Thoracic aorta (tissue), 2 donors: ENCODE results near the gene PTPRG. TPM values are rescaled to one million over a fixed set of nuclear protein-coding genes. Genes with fewer than 3 reads are reported as not detected.

Experiments used
- ATAC-seq: fragments of 150-250 bp; one replicate; pipeline ENCODE4 v1.8.0; 2017; ENCODE audit warnings: low read depth; ENCODE audit not compliant: insufficient number of reproducible peaks, low FRiP score
- DNase-seq: peaks from one replicate; pipeline ENCODE4 v3.0.0-alpha.2; 2020; ENCODE audit warnings: low spot score
- H3K27ac ChIP-seq, 2 donors: fragments of 200-600 bp; sonication (generic); 1 replicate in 1 of 2; 2 replicates in 1 of 2; pipeline ENCODE4 v1.5.1; 2016; ENCODE audit warnings: mild to moderate bottlenecking in 2 of 2, moderate library complexity in 2 of 2
- H3K27me3 ChIP-seq: fragments of 200-600 bp; sonication (generic); replicated peaks from 2 replicates; pipeline ENCODE4 v1.6.0; 2016; ENCODE audit warnings: mild to moderate bottlenecking; ENCODE audit not compliant: insufficient read depth
- H3K36me3 ChIP-seq: fragments of 200-600 bp; sonication (generic); one replicate; pipeline ENCODE4 v1.5.1; 2016
- H3K4me1 ChIP-seq, 2 donors: fragments of 200-600 bp; sonication (generic); 1 replicate in 1 of 2; 2 replicates in 1 of 2; pipeline versions ENCODE4 v1.5.1 to v1.6.0; 2016; ENCODE audit warnings: low read depth in 2 of 2, mild to moderate bottlenecking in 1 of 2; ENCODE audit not compliant: control insufficient read depth in 1 of 2
- H3K4me3 ChIP-seq: fragments of 200-600 bp; sonication (generic); 2 replicates; pipeline ENCODE4 v1.5.1; 2016; ENCODE audit warnings: mild to moderate bottlenecking
- H3K9me3 ChIP-seq: fragments of 200-600 bp; sonication (generic); 2 replicates; pipeline ENCODE4 v1.5.1; 2016
- CTCF ChIP-seq: fragments of 200-600 bp; sonication (generic); IDR thresholded peaks from one replicate; pipeline ENCODE4 v1.5.1; 2019; ENCODE audit warnings: antibody characterized with exemption
- total RNA-seq, 2 donors: library from RNA; depleted of rRNA; stranded (reverse); fragments of >200 nt; gene quantifications; one replicate each; pipeline versions ENCODE4 v1.1.0 to v1.2.3, GENCODE V29; 2016

The PTPRG gene
- total RNA-seq, 2 donors from 2014 or later = 154 to 208 TPM

DNA sequence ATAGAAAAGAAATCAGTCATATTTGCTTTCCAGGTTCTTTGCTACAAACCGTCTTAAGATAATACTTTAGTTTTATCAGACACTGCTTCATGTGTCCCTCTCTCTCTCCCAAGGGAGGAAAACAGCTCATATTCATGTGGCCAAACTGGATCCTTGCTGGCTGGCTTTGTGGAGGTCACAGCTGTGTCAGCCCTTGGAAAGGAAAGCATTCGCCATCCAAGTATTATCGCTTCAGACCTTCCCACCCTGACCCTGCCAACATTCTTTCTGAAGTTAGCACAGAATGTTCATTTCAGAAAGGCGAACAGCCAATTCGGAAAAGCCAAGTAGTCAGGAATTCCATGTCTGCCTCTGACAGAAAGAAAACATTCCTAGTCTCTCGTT, 598.3 kb downstream of the PTPRG start:
- no peak overlapping the region for H3K4me3 ChIP-seq
- TF ChIP-seq CTCF = no peak
- H3K27me3 ChIP-seq = no peaks in the 10 kb centered on the region
- peak; percentile 60 for DNase-seq
- no peaks in the 10 kb centered on the region for H3K36me3 ChIP-seq
- peak overlapping the region; percentile 90 for H3K27ac ChIP-seq
- peak; percentile 94 for ATAC-seq
- H3K9me3 ChIP-seq = no peaks in the 10 kb centered on the region
- peaks cover 49 to 96% of the 10 kb centered on the region in 2 donors for H3K4me1 ChIP-seq

DNA sequence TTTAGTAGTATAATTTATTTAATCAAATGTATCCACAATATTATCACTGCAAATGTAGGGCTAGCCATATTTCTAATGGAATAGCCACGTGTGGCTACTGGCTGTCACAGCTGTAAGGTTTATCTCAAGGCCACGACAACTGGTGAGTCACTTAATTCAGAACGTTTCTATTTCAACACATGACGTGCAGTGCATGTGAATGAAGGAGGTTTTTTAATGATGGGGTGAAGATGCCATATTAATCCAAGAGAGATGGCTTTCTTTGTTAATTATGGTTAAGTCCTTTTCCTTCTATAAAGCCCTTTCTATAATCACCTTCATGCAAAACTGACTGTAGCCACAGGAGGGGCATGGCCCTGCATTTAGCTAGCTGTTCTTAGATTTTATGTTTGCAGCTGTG, 600.0 kb downstream of the PTPRG start:
- Histone ChIP-seq H3K27me3 (no peaks in the 10 kb centered on the region), H3K4me1 (peaks cover 50 to 93% of the 10 kb centered on the region in 2 donors), H3K4me3 (no peak overlapping the region), H3K27ac (peak overlapping the region; percentile 90), H3K9me3 (no peaks in the 10 kb centered on the region), H3K36me3 (no peaks in the 10 kb centered on the region)
- no peak for TF ChIP-seq CTCF
- ATAC-seq = no peak
- no peak for DNase-seq

- no peak for DNase-seq
- no peak for ATAC-seq
- peak overlapping the region in 1 of 2 donors; percentile 90 for H3K27ac ChIP-seq
- no peaks in the 10 kb centered on the region for H3K27me3 ChIP-seq
- H3K36me3 ChIP-seq = no peaks in the 10 kb centered on the region
- no peak for TF ChIP-seq CTCF
- no peak overlapping the region for H3K4me3 ChIP-seq
- peaks cover 36 to 85% of the 10 kb centered on the region in 2 donors for H3K4me1 ChIP-seq
- H3K9me3 ChIP-seq = no peaks in the 10 kb centered on the region
Observed at GRCh38 chr3:62164196-62164595, 602.8 kb downstream of the PTPRG start.

GRCh38 chr3:62164746-62165145, 603.4 kb downstream of the PTPRG start:
- TF ChIP-seq CTCF = no peak

DNA sequence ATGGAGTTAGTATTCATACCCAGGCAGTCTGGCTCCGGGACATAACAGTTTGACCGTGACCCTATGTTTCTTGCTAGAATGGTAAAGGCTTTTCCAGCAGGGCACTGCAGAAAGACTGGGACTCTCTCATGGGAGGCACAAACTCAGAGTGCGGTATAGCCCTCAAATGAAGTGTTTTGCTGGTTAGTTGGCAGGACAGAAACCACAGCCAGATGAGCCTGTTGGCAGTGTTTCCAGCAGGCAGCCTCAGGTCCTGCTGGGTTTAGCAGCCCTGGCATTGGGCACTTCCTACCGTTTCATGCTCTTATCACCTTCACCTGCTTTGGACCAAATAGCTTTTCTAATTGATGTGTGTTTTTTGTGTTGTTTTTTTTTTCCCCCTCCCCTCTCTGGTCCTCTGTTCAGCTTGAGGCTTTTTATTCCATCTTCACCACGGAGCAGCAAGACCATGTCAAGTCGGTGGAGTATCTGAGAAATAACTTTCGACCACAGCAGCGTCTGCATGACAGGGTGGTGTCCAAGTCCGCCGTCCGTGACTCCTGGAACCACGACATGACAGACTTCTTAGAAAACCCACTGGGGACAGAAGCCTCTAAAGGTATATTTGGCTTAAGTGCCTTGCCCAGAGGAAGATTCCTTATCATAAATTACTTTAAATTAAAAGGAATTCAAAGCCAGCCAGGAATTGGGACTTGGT, 606.3 kb downstream of the PTPRG start:
- H3K36me3 ChIP-seq = no peaks in the 10 kb centered on the region
- no peak overlapping the region for H3K4me3 ChIP-seq
- H3K4me1 ChIP-seq = peaks cover 13 to 65% of the 10 kb centered on the region in 2 donors
- DNase-seq (no peak), ATAC-seq (no peak)
- no peak for TF ChIP-seq CTCF
- no peak overlapping the region for H3K27ac ChIP-seq
- H3K27me3 ChIP-seq = no peaks in the 10 kb centered on the region
- no peaks in the 10 kb centered on the region for H3K9me3 ChIP-seq

More at GRCh38 chr3:62164746-62165145, 603.4 kb downstream of the PTPRG start:
- no peaks in the 10 kb centered on the region for H3K27me3 ChIP-seq
- no peak overlapping the region for H3K4me3 ChIP-seq
- no peaks in the 10 kb centered on the region for H3K36me3 ChIP-seq
- ATAC-seq = no peak
- H3K4me1 ChIP-seq = peaks cover 34 to 84% of the 10 kb centered on the region in 2 donors
- H3K9me3 ChIP-seq = no peaks in the 10 kb centered on the region
- no peak for DNase-seq
- H3K27ac ChIP-seq = peak overlapping the region; percentile 27 to 90
